ENCODE data around the gene ADGRB3.

Gene ADGRB3

GRCh38 chr6:69202768-69203167 lies 567.7 kb downstream of the ADGRB3 start:
- Histone ChIP-seq H4K20me1 (ENCODE audit: insufficient read depth, low read length) (no peaks in the 10 kb centered on the region), H3K9me2 (ENCODE audit: low read depth, low read length) (no peaks in the 10 kb centered on the region), H3K79me2 (ENCODE audit: insufficient read depth, low read length) (no peaks in the 10 kb centered on the region), H3K9ac (ENCODE audit: low read length) (no peak overlapping the region), H3K4me2 (ENCODE audit: low read length) (no peak overlapping the region), H3K27ac (ENCODE audit: low read depth, low read length, poor library complexity, severe bottlenecking) (no peak overlapping the region), H3F3A (ENCODE audit: insufficient read depth, low read length) (no peaks in the 10 kb centered on the region), H3K36me3 (ENCODE audit: insufficient read depth, low read length) (no peaks in the 10 kb centered on the region), H3K27me3 (ENCODE audit: insufficient read depth, low read length) (no peaks in the 10 kb centered on the region), H2AFZ (ENCODE audit: low read length) (no peak overlapping the region), H3K4me3 (ENCODE audit: low read depth, low read length, poor library complexity, severe bottlenecking) (no peak overlapping the region), H3K4me1 (ENCODE audit: insufficient read depth, low read length, severe bottlenecking) (no peaks in the 10 kb centered on the region), H3K9me3 (ENCODE audit: low read length) (no peaks in the 10 kb centered on the region)
- no peak for TF ChIP-seq CTCF (IDR thresholded peaks at IDR 0.05; ENCODE audit: low read length)

GRCh38 chr6:69216127-69216526 lies 581.0 kb downstream of the ADGRB3 start:
- no peaks in the 10 kb centered on the region for H3K27me3 ChIP-seq (ENCODE audit: insufficient read depth, low read length)
- H2AFZ ChIP-seq (ENCODE audit: low read length) = no peak overlapping the region
- no peaks in the 10 kb centered on the region for H3K9me2 ChIP-seq (ENCODE audit: low read depth, low read length)
- no peak overlapping the region for H3K4me2 ChIP-seq (ENCODE audit: low read length)
- H3K79me2 ChIP-seq (ENCODE audit: insufficient read depth, low read length) = no peaks in the 10 kb centered on the region
- H3K9me3 ChIP-seq (ENCODE audit: low read length) = no peaks in the 10 kb centered on the region
- H3F3A ChIP-seq (ENCODE audit: insufficient read depth, low read length) = no peaks in the 10 kb centered on the region
- no peaks in the 10 kb centered on the region for H4K20me1 ChIP-seq (ENCODE audit: insufficient read depth, low read length)
- H3K36me3 ChIP-seq (ENCODE audit: insufficient read depth, low read length) = no peaks in the 10 kb centered on the region
- TF ChIP-seq CTCF (IDR thresholded peaks at IDR 0.05; ENCODE audit: low read length) (no peak), EZH2 (IDR thresholded peaks at IDR 0.05; ENCODE audit: borderline replicate concordance, low read length) (no peak)
- no peak overlapping the region for H3K27ac ChIP-seq (ENCODE audit: low read depth, low read length, poor library complexity, severe bottlenecking)
- H3K4me1 ChIP-seq (ENCODE audit: insufficient read depth, low read length, severe bottlenecking) = no peaks in the 10 kb centered on the region
- no peak overlapping the region for H3K4me3 ChIP-seq (ENCODE audit: low read depth, low read length, poor library complexity, severe bottlenecking)
- no peak overlapping the region for H3K9ac ChIP-seq (ENCODE audit: low read length)

GRCh38 chr6:69217343-69217742 lies 582.3 kb downstream of the ADGRB3 start:
- Histone ChIP-seq H3K4me2 (ENCODE audit: low read length) (no peak overlapping the region), H3K4me3 (ENCODE audit: low read depth, low read length, poor library complexity, severe bottlenecking) (no peak overlapping the region), H3K4me1 (ENCODE audit: insufficient read depth, low read length, severe bottlenecking) (no peaks in the 10 kb centered on the region), H3K9me3 (ENCODE audit: low read length) (no peaks in the 10 kb centered on the region), H2AFZ (ENCODE audit: low read length) (no peak overlapping the region), H3K36me3 (ENCODE audit: insufficient read depth, low read length) (no peaks in the 10 kb centered on the region), H3K9me2 (ENCODE audit: low read depth, low read length) (no peaks in the 10 kb centered on the region), H3K9ac (ENCODE audit: low read length) (no peak overlapping the region), H4K20me1 (ENCODE audit: insufficient read depth, low read length) (no peaks in the 10 kb centered on the region), H3K79me2 (ENCODE audit: insufficient read depth, low read length) (no peaks in the 10 kb centered on the region), H3K27ac (ENCODE audit: low read depth, low read length, poor library complexity, severe bottlenecking) (no peak overlapping the region), H3K27me3 (ENCODE audit: insufficient read depth, low read length) (no peaks in the 10 kb centered on the region), H3F3A (ENCODE audit: insufficient read depth, low read length) (no peaks in the 10 kb centered on the region)
- TF ChIP-seq EZH2 (IDR thresholded peaks at IDR 0.05; ENCODE audit: borderline replicate concordance, low read length) (no peak), CTCF (IDR thresholded peaks at IDR 0.05; ENCODE audit: low read length) (no peak)
